GM12875 (cell line): Measurements from ENCODE around the gene OSBPL5.

ENCODE experiments used
- H3K4me3 ChIP-seq: one replicate; pipeline ENCODE4 v1.5.1; 2011; ENCODE audit warnings: low read depth, low read length, control low read depth
- CTCF ChIP-seq: IDR thresholded peaks from 2 replicates; pipeline ENCODE4 v1.5.1; 2011; ENCODE audit warnings: low read depth, mild to moderate bottlenecking, control low read depth, inconsistent platforms, low read length, moderate library complexity, borderline replicate concordance; ENCODE audit not compliant: insufficient read depth

The OSBPL5 gene

DNA sequence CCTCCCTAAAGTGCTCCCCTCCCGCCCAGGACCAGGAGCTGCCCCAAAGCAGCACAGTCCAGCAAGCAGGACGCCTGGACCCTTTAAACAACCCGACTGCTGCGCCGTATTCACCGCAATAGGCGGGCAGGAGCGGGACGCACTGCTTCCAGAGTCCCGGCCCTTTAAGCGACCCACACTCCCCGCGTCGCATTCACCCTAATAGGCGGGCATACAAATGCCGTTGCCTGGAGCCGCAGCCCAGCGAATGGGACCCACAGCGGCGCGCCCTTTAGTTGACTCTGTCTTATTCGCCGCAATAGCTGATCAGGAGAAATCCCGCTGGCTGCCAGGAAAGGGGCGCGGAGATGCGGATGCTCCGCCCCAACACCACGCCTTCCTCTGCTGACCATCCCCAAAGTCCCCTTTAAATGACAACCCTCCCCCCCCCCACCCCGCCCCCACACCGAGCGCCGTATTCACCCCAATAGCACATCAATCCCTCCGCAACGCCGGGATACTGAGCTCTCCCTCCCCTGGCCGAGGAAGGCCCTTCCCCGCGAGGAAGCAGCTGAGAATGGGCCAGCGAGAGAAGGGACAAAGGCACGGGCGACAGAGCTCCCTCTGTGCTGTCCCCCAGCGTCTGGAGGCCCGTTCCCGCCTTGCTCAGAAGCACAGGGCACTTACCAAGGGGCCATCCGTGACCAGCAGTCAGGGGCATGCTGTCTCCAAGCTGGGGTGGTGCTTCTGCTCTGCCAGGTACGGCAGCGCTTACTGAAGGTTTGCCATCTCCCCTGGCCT, 4.7 kb downstream of the OSBPL5 start:
- no peak overlapping the region for H3K4me3 ChIP-seq
- no peak for TF ChIP-seq CTCF

DNA sequence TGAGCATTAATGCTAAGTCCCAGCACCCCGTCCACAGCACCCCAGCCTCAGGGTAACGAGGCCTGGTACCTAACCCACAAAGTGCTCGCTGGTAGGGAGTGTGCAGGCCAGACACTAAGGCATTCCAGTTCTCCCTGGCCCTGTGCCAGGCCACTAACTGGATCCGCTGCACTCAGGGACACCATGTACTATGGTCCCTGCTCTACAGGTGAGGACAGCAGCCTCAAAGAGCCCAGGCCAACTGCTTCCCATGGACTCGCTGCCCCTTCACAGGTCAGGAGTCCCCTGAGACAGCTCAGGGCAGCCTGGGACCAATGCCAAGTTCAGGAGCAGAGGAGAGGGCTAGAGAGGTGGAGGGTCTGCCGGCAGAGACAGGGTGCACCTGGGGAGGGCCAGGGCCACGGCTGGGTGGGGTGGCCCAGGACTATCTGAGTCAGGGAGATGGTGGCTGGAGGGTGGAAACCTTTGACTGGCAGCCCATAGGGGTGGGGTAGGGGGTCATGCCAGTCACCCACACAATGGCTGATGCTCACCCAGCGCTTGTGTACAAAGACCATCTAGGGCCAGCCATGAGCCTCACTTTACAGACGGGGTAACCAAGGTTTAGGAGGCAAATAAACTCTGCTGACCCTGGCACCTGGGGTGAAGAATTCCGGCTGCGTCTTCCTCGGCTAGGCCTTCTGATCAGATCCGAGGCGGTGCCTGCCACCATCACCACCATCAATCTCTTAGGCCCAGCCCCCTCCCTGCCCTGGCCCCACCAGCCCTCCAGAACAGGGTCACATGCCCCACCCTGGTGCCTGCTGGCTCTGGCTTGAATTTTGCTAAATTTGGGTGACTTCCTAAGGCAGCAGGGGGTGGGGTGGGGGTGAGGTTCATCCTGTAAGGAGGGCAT, 5.6 kb downstream of the OSBPL5 start:
- no peak overlapping the region for H3K4me3 ChIP-seq
- no peak for TF ChIP-seq CTCF

DNA sequence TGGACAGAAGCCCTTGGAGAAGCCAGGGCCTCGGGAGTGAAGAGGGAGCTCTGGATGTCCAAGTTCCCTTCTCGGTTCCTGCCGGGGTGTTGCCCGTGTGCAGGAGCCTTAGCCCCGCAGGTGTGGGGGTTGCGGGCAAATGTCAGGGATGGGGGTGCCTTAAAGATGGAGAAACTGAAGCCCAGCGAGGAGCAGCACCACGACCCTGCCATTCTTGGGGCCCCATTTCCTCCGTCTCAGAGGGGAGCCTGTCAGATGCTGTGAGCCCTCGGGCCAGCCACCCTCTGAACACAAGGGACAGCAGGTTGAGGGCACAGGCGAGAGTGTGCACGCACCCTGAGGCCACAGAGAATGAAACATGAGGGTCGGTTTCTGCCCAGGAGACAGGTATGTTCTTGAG, 6.3 kb downstream of the OSBPL5 start:
- no peak overlapping the region for H3K4me3 ChIP-seq
- no peak for TF ChIP-seq CTCF

DNA sequence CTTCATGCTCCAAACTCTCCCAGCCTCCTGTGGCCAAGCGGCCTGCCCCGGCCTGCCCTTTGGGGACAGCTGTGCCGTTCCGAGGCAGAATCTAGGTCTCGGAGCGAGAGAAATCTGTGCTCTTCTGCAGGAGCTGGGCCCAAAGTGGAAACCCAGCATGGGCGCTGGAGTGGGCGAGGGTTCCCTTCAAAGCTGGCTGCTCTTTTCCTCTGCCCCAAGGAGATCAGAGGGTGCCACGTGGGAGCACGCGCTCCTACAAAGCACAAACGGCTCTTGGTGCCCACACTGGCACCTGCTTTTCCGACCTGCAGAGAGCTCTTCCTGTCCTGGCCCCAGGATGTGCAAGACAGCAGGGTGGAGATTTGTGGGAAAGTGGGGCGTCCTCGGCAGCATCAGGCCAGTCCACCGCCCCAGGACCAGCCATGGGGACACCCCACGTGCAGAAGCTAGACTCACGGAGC, 6.9 kb downstream of the OSBPL5 start:
- no peak overlapping the region for H3K4me3 ChIP-seq
- TF ChIP-seq CTCF: no peak

GRCh38 chr11:3157381-3158130, 7.6 kb downstream of the OSBPL5 start:
- no peak overlapping the region for H3K4me3 ChIP-seq

GRCh38 chr11:3156661-3157311, 8.3 kb downstream of the OSBPL5 start:
- no peak for TF ChIP-seq CTCF
- no peak overlapping the region for H3K4me3 ChIP-seq

More at GRCh38 chr11:3157381-3158130, 7.6 kb downstream of the OSBPL5 start:
- TF ChIP-seq CTCF: no peak
